Measurements from ENCODE around the gene UBE2D3.

The UBE2D3 gene

GRCh38 chr4:102791318-102791835 lies 36.0 kb downstream of the UBE2D3 start:
- Histone ChIP-seq H3K27ac (no peak overlapping the region), H3K4me3 (no peak overlapping the region)
- DNase-seq (ENCODE audit: low spot score): no peak
- TF ChIP-seq CTCF (IDR thresholded peaks at IDR 0.05): no peak

DNA sequence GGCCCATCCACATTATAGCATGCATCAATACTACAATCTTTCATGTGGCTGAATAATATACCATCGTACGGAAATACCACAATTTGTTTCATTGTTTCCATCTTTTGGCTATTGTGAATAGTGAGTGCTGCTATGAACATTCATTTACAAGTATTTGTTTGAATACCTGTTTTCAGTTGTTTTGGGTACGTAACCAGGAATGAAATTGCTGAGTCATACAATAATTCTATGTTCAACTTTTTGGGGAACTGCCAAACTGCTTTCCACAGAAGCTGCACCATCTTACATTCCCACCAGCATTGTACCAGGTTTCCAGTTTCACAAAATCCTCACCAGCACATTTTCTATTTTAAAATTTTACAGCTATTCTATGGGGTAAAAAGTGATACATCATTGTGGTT lies 38.0 kb downstream of the UBE2D3 start:
- TF ChIP-seq CTCF (IDR thresholded peaks at IDR 0.05): no peak

DNA sequence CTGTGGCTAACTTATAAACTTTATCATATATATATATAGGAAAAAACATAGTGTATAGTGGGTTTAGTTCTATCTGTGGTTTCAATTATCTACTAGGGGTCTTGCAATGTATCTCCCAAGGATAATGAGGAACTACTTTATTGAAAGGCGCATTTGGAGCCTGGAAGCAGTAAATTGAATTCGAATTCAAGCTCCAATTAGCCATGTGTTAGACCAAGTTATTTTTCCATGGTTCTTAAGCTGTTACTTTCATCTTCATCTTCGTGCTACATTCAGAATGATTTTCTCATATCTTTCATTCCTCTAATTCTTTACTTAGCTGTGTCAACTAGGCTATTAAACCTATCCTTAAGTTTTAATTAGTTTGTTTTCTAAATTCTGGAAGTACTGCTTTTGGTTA lies 39.4 kb downstream of the UBE2D3 start:
- no peak for DNase-seq (ENCODE audit: low spot score)
- Histone ChIP-seq H3K4me3 (no peak overlapping the region), H3K27ac (no peak overlapping the region)
- no peak for TF ChIP-seq CTCF (IDR thresholded peaks at IDR 0.05)

More for the DNA sequence above, 38.0 kb downstream of the UBE2D3 start:
- DNase-seq (ENCODE audit: low spot score): no peak
- no peak overlapping the region for H3K4me3 ChIP-seq
- no peak overlapping the region for H3K27ac ChIP-seq

DNA sequence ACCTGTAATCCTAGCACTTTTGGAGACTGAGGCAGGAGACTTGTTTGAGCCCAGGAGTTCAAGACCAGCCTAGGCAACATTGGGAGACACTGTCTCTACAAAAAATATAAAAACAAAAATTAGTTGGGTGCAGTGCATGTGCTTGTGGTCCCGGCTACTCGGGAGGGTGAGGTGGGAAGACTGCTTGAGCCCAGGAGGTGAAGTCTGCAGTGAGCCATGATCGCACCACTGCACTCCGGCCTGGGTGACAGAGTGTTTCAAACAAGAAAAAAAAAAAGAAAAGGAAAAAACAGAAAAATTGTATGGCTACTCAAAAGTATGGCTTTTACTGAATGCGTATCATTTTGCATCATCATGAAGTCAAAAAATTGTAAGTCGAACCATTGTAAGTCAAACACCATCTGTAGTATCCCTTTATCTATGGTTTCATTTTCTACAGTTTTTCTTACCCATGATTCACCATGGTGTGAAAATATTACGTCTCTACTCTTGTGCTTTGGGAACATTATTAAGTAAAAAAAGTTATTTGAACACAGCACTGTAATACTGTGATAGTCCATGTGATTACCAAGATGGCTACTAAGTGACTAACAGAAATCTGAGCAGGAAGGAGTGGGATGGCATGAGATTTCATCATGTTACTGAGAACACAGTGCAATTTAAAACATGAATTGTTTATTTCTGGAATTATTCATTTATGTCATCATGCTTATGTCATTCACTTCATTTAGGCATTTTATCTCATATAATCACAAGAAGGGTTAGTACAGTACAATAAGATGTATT lies 40.1 kb downstream of the UBE2D3 start:
- no peak for TF ChIP-seq CTCF (IDR thresholded peaks at IDR 0.05)
- no peak overlapping the region for H3K4me3 ChIP-seq
- no peak for DNase-seq (ENCODE audit: low spot score)

GRCh38 chr4:102786279-102786678 lies 41.1 kb downstream of the UBE2D3 start:
- no peak for DNase-seq (ENCODE audit: low spot score)
- no peak overlapping the region for H3K4me3 ChIP-seq
- H3K27ac ChIP-seq: no peak overlapping the region
- no peak for TF ChIP-seq CTCF (IDR thresholded peaks at IDR 0.05)

More for the DNA sequence above, 40.1 kb downstream of the UBE2D3 start:
- H3K27ac ChIP-seq: no peak overlapping the region

GRCh38 chr4:102783006-102783405 lies 44.3 kb downstream of the UBE2D3 start:
- DNase-seq (ENCODE audit: low spot score): no peak
- no peak for TF ChIP-seq CTCF (IDR thresholded peaks at IDR 0.05)
- Histone ChIP-seq H3K27ac (no peak overlapping the region), H3K4me3 (no peak overlapping the region)

- no peak for TF ChIP-seq CTCF (IDR thresholded peaks at IDR 0.05)
- no peak overlapping the region for H3K4me3 ChIP-seq
Measured at GRCh38 chr4:102781570-102781969, 45.8 kb downstream of the UBE2D3 start.

More at GRCh38 chr4:102781570-102781969, 45.8 kb downstream of the UBE2D3 start:
- no peak overlapping the region for H3K27ac ChIP-seq
- no peak for DNase-seq (ENCODE audit: low spot score)
